GM23248 (cell line): ENCODE measurements around the gene VWC2. TPM values are rescaled to one million over a fixed set of nuclear protein-coding genes. Genes with fewer than 3 reads are reported as not detected.

ENCODE experiments used
- DNase-seq: peaks from one replicate; pipeline ENCODE4 v3.0.0-alpha.2; 2015
- H2AFZ ChIP-seq: fragments of 200-600 bp; sonication (generic); 2 replicates; pipeline ENCODE4 v1.6.1; 2016; ENCODE audit warnings: antibody characterized with exemption
- H3F3A ChIP-seq: fragments of 200-600 bp; sonication (generic); 2 replicates; pipeline ENCODE4 v1.6.1; 2016; ENCODE audit warnings: mild to moderate bottlenecking, antibody characterized with exemption, mixed run types; ENCODE audit not compliant: insufficient read depth
- H3K27ac ChIP-seq: fragments of 200-600 bp; sonication (generic); 2 replicates; pipeline ENCODE4 v1.5.1; 2016; ENCODE audit warnings: mild to moderate bottlenecking
- H3K27me3 ChIP-seq: fragments of 200-600 bp; sonication (generic); replicated peaks from 2 replicates; pipeline ENCODE4 v1.6.1; 2016; ENCODE audit warnings: mild to moderate bottlenecking; ENCODE audit not compliant: insufficient read depth
- H3K36me3 ChIP-seq: fragments of 200-600 bp; sonication (generic); 2 replicates; pipeline ENCODE4 v1.6.1; 2016; ENCODE audit warnings: low read depth, mild to moderate bottlenecking
- H3K4me1 ChIP-seq: fragments of 200-600 bp; sonication (generic); 2 replicates; pipeline ENCODE4 v1.6.1; 2016; ENCODE audit warnings: mild to moderate bottlenecking; ENCODE audit not compliant: insufficient read depth
- H3K4me2 ChIP-seq: fragments of 200-600 bp; sonication (generic); one replicate; pipeline ENCODE4 v1.6.1; 2016; ENCODE audit warnings: mild to moderate bottlenecking; ENCODE audit not compliant: unreplicated experiment
- H3K4me3 ChIP-seq: fragments of 200-600 bp; sonication (generic); 2 replicates; pipeline ENCODE4 v1.5.1; 2016; ENCODE audit warnings: mild to moderate bottlenecking
- H3K79me2 ChIP-seq: fragments of 200-600 bp; sonication (generic); 2 replicates; pipeline ENCODE4 v1.6.1; 2016; ENCODE audit warnings: mild to moderate bottlenecking; ENCODE audit not compliant: insufficient read depth
- H3K9ac ChIP-seq: fragments of 200-600 bp; sonication (generic); 2 replicates; pipeline ENCODE4 v1.6.1; 2016; ENCODE audit warnings: mild to moderate bottlenecking
- H3K9me2 ChIP-seq: fragments of 200-600 bp; sonication (generic); 2 replicates; pipeline ENCODE4 v1.6.1; 2016; ENCODE audit warnings: mixed run types, mild to moderate bottlenecking, moderate library complexity; ENCODE audit not compliant: insufficient read depth
- H3K9me3 ChIP-seq: fragments of 200-600 bp; sonication (generic); one replicate; pipeline ENCODE4 v1.6.1; 2017; ENCODE audit warnings: low read depth
- H4K20me1 ChIP-seq: fragments of 200-600 bp; sonication (generic); 2 replicates; pipeline ENCODE4 v1.6.0; 2016; ENCODE audit not compliant: insufficient read depth
- EZH2 ChIP-seq: fragments of 200-600 bp; sonication (generic); IDR thresholded peaks from 2 replicates; pipeline ENCODE4 v1.6.1; 2018; ENCODE audit warnings: antibody characterized with exemption, mild to moderate bottlenecking; ENCODE audit not compliant: insufficient read depth, poor library complexity, severe bottlenecking
- EZH2phosphoT487 ChIP-seq: fragments of 200-600 bp; sonication (generic); IDR thresholded peaks from 2 replicates; pipeline ENCODE4 v1.6.1; 2018; ENCODE audit warnings: antibody characterized with exemption, moderate library complexity, mild to moderate bottlenecking, low read depth; ENCODE audit not compliant: insufficient read depth
- WGBS, 2 experiments: methylation state at CpG; one replicate each; pipeline ENCODE4 v1.1.6; 2015 to 2017; ENCODE audit warnings: low lambda C conversion rate in 2 of 2, low coverage in 1 of 2; ENCODE audit errors: missing lambda C conversion rate in 2 of 2; 5-methylcytosine and 5-hydroxymethylcytosine counted together
- in situ Hi-C: fragments of 300-500 bp; cut with MboI; formaldehyde crosslinking; loops from 2 replicates; pipeline ENCODE4 v1.15.0; 2020
- polyA plus RNA-seq: library from polyadenylated mRNA; unstranded; fragments of >200 nt; fragmentation: Nextera tagmentation; extraction: Ambion mirVana; gene quantifications from 2 replicates; pipeline ENCODE4 v1.2.1, GENCODE V29; 2016
- total RNA-seq: library from RNA; depleted of rRNA; stranded (reverse); fragments of >200 nt; shearing (Covaris generic); gene quantifications from 2 replicates; pipeline ENCODE4 v1.2.3, GENCODE V29; 2014

The VWC2 gene
- total and polyA plus RNA-seq, 2 experiments from 2014 or later: not detected

GRCh38 chr7:49883933-49884332, 110.5 kb downstream of the VWC2 start:
- Histone ChIP-seq H3K9me2 (no peaks in the 10 kb centered on the region), H3K27ac (no peak overlapping the region), H3K9me3 (no peaks in the 10 kb centered on the region), H3K4me2 (no peak overlapping the region), H3K9ac (no peak overlapping the region), H3K4me1 (no peaks in the 10 kb centered on the region), H2AFZ (no peak overlapping the region), H3K79me2 (no peaks in the 10 kb centered on the region), H3F3A (no peaks in the 10 kb centered on the region), H3K4me3 (no peak overlapping the region), H3K36me3 (no peaks in the 10 kb centered on the region), H4K20me1 (no peaks in the 10 kb centered on the region), H3K27me3 (no peaks in the 10 kb centered on the region)
- TF ChIP-seq EZH2 (no peak), EZH2phosphoT487 (no peak)
- WGBS, 2 experiments: 27 to 31% methylated on average over 1 of the region's 1 CpG
- in situ Hi-C loops: no loop called here
- no peak for DNase-seq

- Histone ChIP-seq H4K20me1 (no peaks in the 10 kb centered on the region), H3F3A (no peaks in the 10 kb centered on the region), H3K9ac (no peak overlapping the region), H2AFZ (no peak overlapping the region), H3K9me2 (no peaks in the 10 kb centered on the region), H3K4me3 (no peak overlapping the region), H3K27ac (no peak overlapping the region), H3K36me3 (no peaks in the 10 kb centered on the region), H3K79me2 (no peaks in the 10 kb centered on the region), H3K4me2 (no peak overlapping the region), H3K9me3 (no peaks in the 10 kb centered on the region), H3K4me1 (no peaks in the 10 kb centered on the region), H3K27me3 (no peaks in the 10 kb centered on the region)
- in situ Hi-C loops: no loop called here
- WGBS, 2 experiments: 23 to 30% methylated on average over 11 of the region's 11 CpGs
- DNase-seq: no peak
- no peak for TF ChIP-seq EZH2
- TF ChIP-seq EZH2phosphoT487: no peak
These were observed 112.3 kb downstream of the VWC2 start for GRCh38 chr7:49885593-49886285.

GRCh38 chr7:49892481-49892880, 119.0 kb downstream of the VWC2 start:
- H2AFZ ChIP-seq: no peak overlapping the region
- in situ Hi-C loops: no loop called here
- H3K9ac ChIP-seq: no peak overlapping the region
- no peaks in the 10 kb centered on the region for H3K9me3 ChIP-seq
- no peaks in the 10 kb centered on the region for H3K4me1 ChIP-seq
- WGBS, 2 experiments: 10 to 14% methylated on average over 2 of the region's 2 CpGs
- H3K9me2 ChIP-seq: no peaks in the 10 kb centered on the region
- H3K4me3 ChIP-seq: no peak overlapping the region
- H4K20me1 ChIP-seq: no peaks in the 10 kb centered on the region
- no peaks in the 10 kb centered on the region for H3K36me3 ChIP-seq
- no peaks in the 10 kb centered on the region for H3K79me2 ChIP-seq
- H3F3A ChIP-seq: no peaks in the 10 kb centered on the region
- DNase-seq: no peak
- H3K27ac ChIP-seq: no peak overlapping the region
- no peak overlapping the region for H3K4me2 ChIP-seq
- H3K27me3 ChIP-seq: no peaks in the 10 kb centered on the region
- TF ChIP-seq EZH2 (no peak), EZH2phosphoT487 (no peak)

- H3K9me3 ChIP-seq: no peaks in the 10 kb centered on the region
- in situ Hi-C loops: no loop called here
- TF ChIP-seq EZH2phosphoT487 (no peak), EZH2 (no peak)
- H2AFZ ChIP-seq: no peak overlapping the region
- H3F3A ChIP-seq: no peaks in the 10 kb centered on the region
- H3K4me2 ChIP-seq: no peak overlapping the region
- no peaks in the 10 kb centered on the region for H3K4me1 ChIP-seq
- no peak overlapping the region for H3K27ac ChIP-seq
- DNase-seq: no peak
- no peaks in the 10 kb centered on the region for H3K27me3 ChIP-seq
- H3K9me2 ChIP-seq: no peaks in the 10 kb centered on the region
- H3K9ac ChIP-seq: no peak overlapping the region
- H3K36me3 ChIP-seq: no peaks in the 10 kb centered on the region
- H4K20me1 ChIP-seq: no peaks in the 10 kb centered on the region
- no peaks in the 10 kb centered on the region for H3K79me2 ChIP-seq
- H3K4me3 ChIP-seq: no peak overlapping the region
- WGBS, 2 experiments: 0 to 5% methylated on average over 4 of the region's 4 CpGs
These were observed 119.7 kb downstream of the VWC2 start for GRCh38 chr7:49893131-49893530.
